ENCODE data around the gene MIA. TPM values are rescaled to one million over a fixed set of nuclear protein-coding genes. Genes with fewer than 3 reads are reported as not detected.

Gene MIA
- total and polyA plus RNA-seq, 3 experiments from 2014 or later = 0.89 to 1.1 TPM; not detected in 1

DNA sequence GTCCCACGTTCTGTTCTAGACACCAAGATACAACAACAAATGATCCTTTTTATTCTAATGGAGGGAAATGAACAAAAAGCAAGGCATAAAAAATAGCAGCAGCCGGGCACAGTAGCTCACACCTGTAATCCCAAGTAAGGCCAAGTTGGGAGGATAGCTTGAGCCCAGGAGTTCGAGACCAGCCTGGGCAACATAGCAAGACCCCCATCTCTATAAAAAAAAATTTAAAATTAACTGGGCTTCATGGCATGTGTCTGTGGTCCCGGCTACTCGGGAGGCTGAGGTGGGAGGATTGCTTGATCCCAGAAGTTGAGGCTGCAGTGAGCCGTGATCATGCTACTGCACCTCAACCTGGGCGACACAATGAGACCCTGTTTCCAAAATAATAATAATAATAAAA, 1.0 kb downstream of the MIA start:
- Mint-ChIP-seq H3K27me3 (peaks cover 0 to 1% of the 10 kb centered on the region in 2 donors), H3K27ac (peak overlapping the region in 5 of 8 donors; percentile 52 to 99 (median 98)), H3K9me3 (no peaks in the 10 kb centered on the region), H3K4me3 (peak overlapping the region in 4 of 7 donors; percentile 30 to 92 (median 68)), H3K4me1 (peaks cover 31 to 42% (median 31%) of the 10 kb centered on the region in 3 donors), H3K36me3 (peaks cover 0 to 27% (median 5%) of the 10 kb centered on the region in 3 donors)
- H3K27me3 ChIP-seq (ENCODE audit: insufficient read depth, low read length, poor library complexity, severe bottlenecking) = no peaks in the 10 kb centered on the region
- DNase-seq = no peak
- no peaks in the 10 kb centered on the region for H3K9me3 ChIP-seq (ENCODE audit: low read length)
- no peak overlapping the region for H3K4me3 ChIP-seq (ENCODE audit: low read length)
- ChIA-PET CTCF (interaction anchor here (3.1 to 3.9 kb wide), 3 partner anchors 23 to 43 kb away, joined by 18 to 38 read pairs (median 28); no protein-coding TSS in a partner anchor), POLR2A (interaction anchor here (2.9 to 4.1 kb wide), 2 partner anchors 23 kb away, joined by 72 to 110 read pairs; partner anchors contain the start of genes ACTMAP, EGLN2 and SNRPA)
- H3K27ac ChIP-seq (ENCODE audit: low read depth, low read length) = peak overlapping the region; percentile 95
- H3K4me1 ChIP-seq (ENCODE audit: insufficient read depth, low read length) = peaks cover 31% of the 10 kb centered on the region
- no peaks in the 10 kb centered on the region for H3K36me3 ChIP-seq (ENCODE audit: insufficient read depth, low read length)

DNA sequence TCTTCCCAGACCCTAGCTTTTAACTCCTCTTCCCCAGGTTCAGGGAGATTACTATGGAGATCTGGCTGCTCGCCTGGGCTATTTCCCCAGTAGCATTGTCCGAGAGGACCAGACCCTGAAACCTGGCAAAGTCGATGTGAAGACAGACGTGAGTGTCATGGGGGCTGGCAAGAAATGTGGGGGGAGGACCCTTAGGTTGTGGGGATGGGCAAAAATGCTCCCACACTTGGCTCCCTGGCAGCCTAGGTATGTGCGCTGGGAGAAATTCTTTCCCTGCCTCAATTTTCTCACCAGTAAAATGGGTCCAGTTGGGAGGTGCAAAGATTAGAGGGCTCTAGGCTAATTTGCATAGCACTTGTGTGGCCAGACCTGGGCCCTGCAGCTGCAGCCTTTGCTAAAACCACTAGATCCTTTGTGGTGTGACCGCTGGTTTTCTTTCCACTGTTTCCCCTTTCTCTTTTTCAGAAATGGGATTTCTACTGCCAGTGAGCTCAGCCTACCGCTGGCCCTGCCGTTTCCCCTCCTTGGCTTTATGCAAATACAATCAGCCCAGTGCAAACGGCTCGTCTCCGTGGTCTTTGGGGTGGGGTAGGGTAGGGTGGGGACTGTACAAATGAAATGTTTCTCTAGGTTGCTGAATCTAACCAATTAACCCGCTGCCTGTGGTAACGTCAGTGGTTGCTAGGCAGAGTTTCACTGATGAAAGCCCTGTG, 1.8 kb downstream of the MIA start:
- H3K27me3 Mint-ChIP-seq = peaks cover 0 to 1% of the 10 kb centered on the region in 2 donors
- peaks cover 0 to 28% (median 5%) of the 10 kb centered on the region in 3 donors for H3K36me3 Mint-ChIP-seq
- POLR2A ChIA-PET = interaction anchor here (0.6 to 4.1 kb wide), 14 partner anchors 9 to 487 kb away, joined by 3 to 110 read pairs (median 7); partner anchors contain the start of genes ACTMAP, COQ8B, EGLN2 and HNRNPUL1
- H3K4me1 ChIP-seq (ENCODE audit: insufficient read depth, low read length) = peaks cover 31% of the 10 kb centered on the region
- H3K4me3 ChIP-seq (ENCODE audit: low read length) = peak overlapping the region; percentile 98
- H3K27me3 ChIP-seq (ENCODE audit: insufficient read depth, low read length, poor library complexity, severe bottlenecking) = no peaks in the 10 kb centered on the region
- CTCF ChIA-PET = interaction anchor here (1.0 to 3.9 kb wide), 10 partner anchors 11 to 42 kb away, joined by 4 to 38 read pairs (median 12); partner anchors contain the start of genes ACTMAP, EGLN2 and SNRPA
- peak overlapping the region; percentile 95 to 99 (median 98) for H3K27ac Mint-ChIP-seq
- H3K36me3 ChIP-seq (ENCODE audit: insufficient read depth, low read length) = no peaks in the 10 kb centered on the region
- peaks cover 31 to 45% (median 34%) of the 10 kb centered on the region in 3 donors for H3K4me1 Mint-ChIP-seq
- peak overlapping the region; percentile 88 to 98 (median 92) for H3K4me3 Mint-ChIP-seq
- no peaks in the 10 kb centered on the region for H3K9me3 ChIP-seq (ENCODE audit: low read length)
- H3K9me3 Mint-ChIP-seq = no peaks in the 10 kb centered on the region
- H3K27ac ChIP-seq (ENCODE audit: low read depth, low read length) = peak overlapping the region; percentile 95
- peak; percentile 78 to 94 (median 87) for DNase-seq

DNA sequence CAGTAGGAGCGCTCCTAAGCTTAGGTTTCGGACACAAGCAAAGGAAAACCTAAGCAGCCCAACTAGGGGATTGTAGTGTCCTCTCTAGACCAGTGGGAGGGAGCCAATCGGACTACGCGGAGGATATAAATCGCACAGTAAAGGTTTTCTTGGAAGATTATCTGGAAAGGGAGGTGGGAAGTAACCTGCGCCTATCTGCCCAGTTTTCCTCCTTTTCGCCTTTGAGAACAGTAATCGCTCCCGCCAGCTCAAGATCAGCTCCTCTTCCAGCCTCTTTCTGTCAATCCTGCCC, 2.3 kb downstream of the MIA start:
- Histone ChIP-seq H3K27me3 (ENCODE audit: insufficient read depth, low read length, poor library complexity, severe bottlenecking) (no peaks in the 10 kb centered on the region), H3K36me3 (ENCODE audit: insufficient read depth, low read length) (no peaks in the 10 kb centered on the region), H3K9me3 (ENCODE audit: low read length) (no peaks in the 10 kb centered on the region), H3K4me1 (ENCODE audit: insufficient read depth, low read length) (peaks cover 31% of the 10 kb centered on the region), H3K27ac (ENCODE audit: low read depth, low read length) (peak overlapping the region; percentile 95), H3K4me3 (ENCODE audit: low read length) (peak overlapping the region; percentile 98)
- no peaks in the 10 kb centered on the region for H3K9me3 Mint-ChIP-seq
- peak overlapping the region; percentile 95 to 99 (median 98) for H3K27ac Mint-ChIP-seq
- CTCF ChIA-PET = interaction anchor here (0.9 to 3.9 kb wide), 12 partner anchors 10 to 168 kb away, joined by 4 to 38 read pairs (median 9); partner anchors contain the start of genes ACTMAP, EGLN2 and SNRPA
- POLR2A ChIA-PET = interaction anchor here (0.5 to 4.1 kb wide), 18 partner anchors 9 to 486 kb away, joined by 3 to 110 read pairs (median 4); partner anchors contain the start of genes ACTMAP, C19orf47, COQ8B and EGLN2
- peaks cover 0 to 32% (median 5%) of the 10 kb centered on the region in 3 donors for H3K36me3 Mint-ChIP-seq
- no peak for DNase-seq
- H3K27me3 Mint-ChIP-seq = peaks cover 0 to 1% of the 10 kb centered on the region in 2 donors
- H3K4me3 Mint-ChIP-seq = peak overlapping the region; percentile 88 to 98 (median 92)
- H3K4me1 Mint-ChIP-seq = peaks cover 33 to 46% (median 36%) of the 10 kb centered on the region in 3 donors

GRCh38 chr19:40777937-40778705, 2.8 kb downstream of the MIA start, which contains the start of gene RAB4B:
RAB4B (plus strand) TSS chr19:40778247; CDS start chr19:40778376, 129 bp downstream.
- H3K4me3 Mint-ChIP-seq = peak within 1 kb of the TSS; percentile 88 to 98 (median 92)
- Histone ChIP-seq H3K9me3 (ENCODE audit: low read length) (no peaks in the 10 kb centered on the region), H3K4me1 (ENCODE audit: insufficient read depth, low read length) (peaks cover 31% of the 10 kb centered on the region), H3K27ac (ENCODE audit: low read depth, low read length) (peak within 1 kb of the TSS; percentile 95), H3K4me3 (ENCODE audit: low read length) (peak within 1 kb of the TSS; percentile 98), H3K36me3 (ENCODE audit: insufficient read depth, low read length) (no peaks in the 10 kb centered on the region), H3K27me3 (ENCODE audit: insufficient read depth, low read length, poor library complexity, severe bottlenecking) (no peaks in the 10 kb centered on the region)
- CTCF ChIA-PET = interaction anchor here (0.9 to 3.9 kb wide), 15 partner anchors 10 to 174 kb away, joined by 4 to 38 read pairs (median 7); partner anchors contain the start of genes ACTMAP, EGLN2 and SNRPA
- DNase-seq = peak; percentile 100
- H3K27me3 Mint-ChIP-seq = peaks cover 0 to 1% of the 10 kb centered on the region in 2 donors
- peaks cover 0 to 36% (median 5%) of the 10 kb centered on the region in 3 donors for H3K36me3 Mint-ChIP-seq
- H3K4me1 Mint-ChIP-seq = peaks cover 33 to 46% (median 36%) of the 10 kb centered on the region in 3 donors
- H3K9me3 Mint-ChIP-seq = no peaks in the 10 kb centered on the region
- H3K27ac Mint-ChIP-seq = peak within 1 kb of the TSS; percentile 95 to 99 (median 98)
- POLR2A ChIA-PET = interaction anchor here (0.5 to 4.1 kb wide), 19 partner anchors 8 to 486 kb away, joined by 3 to 110 read pairs (median 5); partner anchors contain the start of genes ACTMAP, C19orf47, COQ8B and EGLN2

DNA sequence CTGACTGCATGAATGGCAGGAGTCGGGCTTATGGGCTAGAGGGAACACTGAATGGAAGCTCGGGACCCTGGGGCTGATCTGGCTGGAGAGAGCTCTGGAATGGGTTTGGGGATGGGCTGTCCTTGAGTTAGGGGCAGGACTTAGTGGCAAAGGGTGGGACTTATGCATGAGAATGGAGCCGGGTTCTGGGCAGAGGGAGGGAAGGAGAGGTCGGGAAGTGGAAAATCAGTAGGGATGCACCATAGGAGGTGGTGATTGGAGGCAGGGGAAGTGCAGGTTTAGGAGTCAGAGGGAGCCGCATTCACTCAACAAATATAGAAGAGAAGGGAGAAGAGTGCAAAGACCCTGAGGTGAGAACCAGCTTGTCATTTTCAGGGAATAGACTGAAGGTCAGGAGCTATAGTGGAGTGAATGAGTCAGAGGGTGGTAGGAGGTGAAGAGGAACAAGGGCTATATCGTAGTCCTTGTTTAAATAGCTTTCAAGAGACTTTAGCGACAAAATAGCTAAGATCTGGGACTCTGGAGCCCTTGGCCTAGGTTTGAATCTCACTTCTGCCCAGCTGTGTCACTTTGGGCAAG, 3.5 kb downstream of the MIA start:
- no peaks in the 10 kb centered on the region for H3K9me3 ChIP-seq (ENCODE audit: low read length)
- no peaks in the 10 kb centered on the region for H3K36me3 ChIP-seq (ENCODE audit: insufficient read depth, low read length)
- DNase-seq = no peak
- no peaks in the 10 kb centered on the region for H3K27me3 ChIP-seq (ENCODE audit: insufficient read depth, low read length, poor library complexity, severe bottlenecking)
- peak overlapping the region; percentile 98 for H3K4me3 ChIP-seq (ENCODE audit: low read length)
- CTCF ChIA-PET = interaction anchor here (0.9 to 3.9 kb wide), 14 partner anchors 9 to 175 kb away, joined by 4 to 38 read pairs (median 8); partner anchors contain the start of genes ACTMAP, EGLN2 and SNRPA
- peaks cover 31% of the 10 kb centered on the region for H3K4me1 ChIP-seq (ENCODE audit: insufficient read depth, low read length)
- Mint-ChIP-seq H3K27me3 (peaks cover 0 to 1% of the 10 kb centered on the region in 2 donors), H3K9me3 (no peaks in the 10 kb centered on the region), H3K36me3 (peaks cover 0 to 40% (median 5%) of the 10 kb centered on the region in 3 donors), H3K27ac (peak overlapping the region; percentile 95 to 99 (median 98)), H3K4me3 (peak overlapping the region; percentile 88 to 98 (median 92)), H3K4me1 (peaks cover 35 to 46% (median 36%) of the 10 kb centered on the region in 3 donors)
- POLR2A ChIA-PET = interaction anchor here (0.6 to 4.1 kb wide), 13 partner anchors 8 to 431 kb away, joined by 3 to 110 read pairs (median 5); partner anchors contain the start of genes ACTMAP, C19orf47, COQ8B and EGLN2
- peak overlapping the region; percentile 95 for H3K27ac ChIP-seq (ENCODE audit: low read depth, low read length)

DNA sequence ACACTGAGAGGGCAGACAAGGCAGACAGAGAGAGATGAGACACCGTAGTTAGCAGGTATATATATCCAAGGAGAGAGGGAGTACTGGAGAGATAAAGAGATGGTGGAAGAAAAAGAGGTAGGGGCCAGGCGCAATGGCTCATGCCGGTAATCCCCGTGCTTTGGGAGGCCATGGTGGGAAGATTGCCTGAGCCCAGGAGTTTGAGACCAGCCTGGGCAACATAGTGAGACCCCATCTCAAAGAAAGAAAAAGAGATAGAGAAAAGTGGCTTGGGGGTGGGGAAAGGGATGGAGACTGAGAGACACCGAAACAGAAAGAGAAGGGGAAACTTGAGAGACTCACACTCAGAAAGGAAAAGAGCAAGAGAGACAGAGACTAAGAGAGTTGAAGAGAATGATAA, 5.3 kb downstream of the MIA start:
- H3K27ac ChIP-seq (ENCODE audit: low read depth, low read length) = no peak overlapping the region
- H3K27me3 ChIP-seq (ENCODE audit: insufficient read depth, low read length, poor library complexity, severe bottlenecking) = no peaks in the 10 kb centered on the region
- peaks cover 0 to 49% (median 5%) of the 10 kb centered on the region in 3 donors for H3K36me3 Mint-ChIP-seq
- no peak for DNase-seq
- peaks cover 2% of the 10 kb centered on the region for H3K36me3 ChIP-seq (ENCODE audit: insufficient read depth, low read length)
- no peaks in the 10 kb centered on the region for H3K9me3 ChIP-seq (ENCODE audit: low read length)
- H3K9me3 Mint-ChIP-seq = no peaks in the 10 kb centered on the region
- peaks cover 31% of the 10 kb centered on the region for H3K4me1 ChIP-seq (ENCODE audit: insufficient read depth, low read length)
- POLR2A ChIA-PET = interaction anchor here (0.6 kb wide), 1 partner anchor 9 kb away, joined by 3 read pairs; no protein-coding TSS in a partner anchor
- peak overlapping the region in 3 of 7 donors; percentile 28 to 58 (median 45) for H3K4me3 Mint-ChIP-seq
- peaks cover 35 to 46% (median 36%) of the 10 kb centered on the region in 3 donors for H3K4me1 Mint-ChIP-seq
- CTCF ChIA-PET = no interaction called here
- no peak overlapping the region for H3K4me3 ChIP-seq (ENCODE audit: low read length)
- H3K27me3 Mint-ChIP-seq = peaks cover 0 to 1% of the 10 kb centered on the region in 2 donors
- peak overlapping the region in 7 of 8 donors; percentile 5 to 78 (median 68) for H3K27ac Mint-ChIP-seq

DNA sequence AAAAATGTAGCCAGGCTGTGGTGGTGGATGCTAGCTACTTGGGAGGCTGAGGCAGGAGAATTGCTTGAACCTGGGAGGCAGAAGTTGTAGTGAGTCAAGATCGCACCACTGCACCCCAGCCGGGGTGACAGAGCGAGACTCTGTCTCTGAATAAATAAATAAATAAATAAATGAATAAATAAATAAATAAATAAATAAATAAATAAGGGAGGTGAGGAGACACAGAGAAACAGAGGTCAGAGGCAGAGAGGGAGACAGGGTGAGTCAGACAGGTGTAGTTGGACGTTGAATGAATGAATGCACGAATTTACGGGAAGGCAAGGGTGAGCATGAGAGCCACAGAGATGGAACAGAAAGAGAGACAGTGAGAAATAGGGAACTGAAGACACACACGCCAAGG, 5.8 kb downstream of the MIA start:
- Histone ChIP-seq H3K4me1 (ENCODE audit: insufficient read depth, low read length) (peaks cover 31% of the 10 kb centered on the region), H3K4me3 (ENCODE audit: low read length) (no peak overlapping the region), H3K36me3 (ENCODE audit: insufficient read depth, low read length) (peaks cover 4% of the 10 kb centered on the region), H3K27ac (ENCODE audit: low read depth, low read length) (no peak overlapping the region), H3K9me3 (ENCODE audit: low read length) (no peaks in the 10 kb centered on the region), H3K27me3 (ENCODE audit: insufficient read depth, low read length, poor library complexity, severe bottlenecking) (no peaks in the 10 kb centered on the region)
- CTCF ChIA-PET = interaction anchor here (1.5 kb wide), 1 partner anchor 17 kb away, joined by 3 read pairs; the partner anchor contains the start of gene EGLN2
- peaks cover 0 to 1% of the 10 kb centered on the region in 2 donors for H3K27me3 Mint-ChIP-seq
- peaks cover 0 to 51% (median 5%) of the 10 kb centered on the region in 3 donors for H3K36me3 Mint-ChIP-seq
- H3K9me3 Mint-ChIP-seq = no peaks in the 10 kb centered on the region
- no peak overlapping the region for H3K4me3 Mint-ChIP-seq
- POLR2A ChIA-PET = interaction anchor here (0.6 kb wide), 1 partner anchor 8 kb away, joined by 3 read pairs; no protein-coding TSS in a partner anchor
- peaks cover 33 to 45% (median 36%) of the 10 kb centered on the region in 3 donors for H3K4me1 Mint-ChIP-seq
- peak overlapping the region in 3 of 8 donors; percentile 40 to 72 (median 66) for H3K27ac Mint-ChIP-seq
- no peak for DNase-seq
